Mesenchymal stem cell (in vitro differentiated cells and primary cell): ENCODE measurements around the gene HERC6.
"Not testable (repeated sequence)": the region's sequence is repeated elsewhere in the genome, so short reads cannot be mapped to it uniquely, and the experiment has no call there.

ENCODE experiments used
- DNase-seq: peaks from one replicate; pipeline ENCODE4 v3.0.0-alpha.2; 2013
- H2AFZ ChIP-seq: one replicate; pipeline ENCODE4 v1.6.1; 2013; ENCODE audit warnings: low read depth, mild to moderate bottlenecking, control low read depth, inconsistent platforms, low read length, moderate library complexity
- H2AK5ac ChIP-seq: 2 replicates; pipeline ENCODE4 v1.6.1; 2013; ENCODE audit warnings: low read length, moderate library complexity, mild to moderate bottlenecking, inconsistent platforms; ENCODE audit not compliant: severe bottlenecking
- H2BK120ac ChIP-seq: one replicate; pipeline ENCODE4 v1.6.1; 2013; ENCODE audit warnings: low read depth, mild to moderate bottlenecking, inconsistent platforms, low read length, moderate library complexity
- H2BK12ac ChIP-seq, 2 experiments: one replicate each; pipeline ENCODE4 v1.6.1; 2013; ENCODE audit warnings: inconsistent platforms in 2 of 2, low read length in 2 of 2, mild to moderate bottlenecking in 2 of 2, moderate library complexity in 2 of 2, control low read depth in 1 of 2
- H2BK15ac ChIP-seq: one replicate; pipeline ENCODE4 v1.6.1; 2013; ENCODE audit warnings: mild to moderate bottlenecking, low read depth, inconsistent platforms; ENCODE audit not compliant: poor library complexity, severe bottlenecking
- H2BK5ac ChIP-seq: 2 replicates; pipeline ENCODE4 v1.6.1; 2013; ENCODE audit warnings: low read depth, mild to moderate bottlenecking, low read length, control low read depth, inconsistent platforms; ENCODE audit not compliant: poor library complexity, severe bottlenecking
- H3K14ac ChIP-seq, 2 experiments: one replicate each; pipeline ENCODE4 v1.6.1; 2013; ENCODE audit warnings: inconsistent platforms in 2 of 2, low read length in 2 of 2, control low read depth in 1 of 2, mild to moderate bottlenecking in 1 of 2, moderate library complexity in 1 of 2
- H3K18ac ChIP-seq, 2 experiments: one replicate each; pipeline ENCODE4 v1.6.1; 2013; ENCODE audit warnings: inconsistent platforms in 2 of 2, low read length in 2 of 2, control low read depth in 1 of 2, low read depth in 1 of 2, mild to moderate bottlenecking in 1 of 2
- H3K23ac ChIP-seq, 2 experiments: one replicate each; pipeline ENCODE4 v1.6.1; 2013; ENCODE audit warnings: inconsistent platforms in 2 of 2, low read length in 2 of 2, mild to moderate bottlenecking in 2 of 2, moderate library complexity in 2 of 2, control low read depth in 1 of 2
- H3K27ac ChIP-seq: 2 replicates; pipeline ENCODE4 v1.5.1; 2013; ENCODE audit warnings: mild to moderate bottlenecking, moderate library complexity, low read length, control low read depth, inconsistent platforms; ENCODE audit not compliant: poor library complexity, severe bottlenecking
- H3K27me3 ChIP-seq, 2 experiments: 2 replicates each; pipeline versions ENCODE4 v1.6.1 to v1.7.0; 2013; ENCODE audit warnings: low read length in 2 of 2, mild to moderate bottlenecking in 2 of 2, moderate library complexity in 2 of 2, control low read depth in 1 of 2, inconsistent platforms in 1 of 2; ENCODE audit not compliant: control insufficient read depth in 1 of 2, insufficient read depth in 1 of 2
- H3K36me3 ChIP-seq, 2 experiments: 2 replicates each; pipeline versions ENCODE4 v1.6.1 to v1.7.0; 2013; ENCODE audit warnings: low read length in 2 of 2, control low read depth in 1 of 2, inconsistent platforms in 1 of 2, low read depth in 1 of 2, mild to moderate bottlenecking in 1 of 2; ENCODE audit not compliant: insufficient read depth in 2 of 2, control insufficient read depth in 1 of 2
- H3K4ac ChIP-seq, 2 experiments: one replicate each; pipeline ENCODE4 v1.6.1; 2013; ENCODE audit warnings: inconsistent platforms in 2 of 2, low read length in 2 of 2, mild to moderate bottlenecking in 2 of 2, moderate library complexity in 2 of 2, control low read depth in 1 of 2, low read depth in 1 of 2
- H3K4me1 ChIP-seq: 2 replicates; pipeline ENCODE4 v1.6.1; 2013; ENCODE audit warnings: low read depth, low read length, control low read depth; ENCODE audit not compliant: control insufficient read depth, insufficient read depth
- H3K4me2 ChIP-seq: 2 replicates; pipeline ENCODE4 v1.6.1; 2013; ENCODE audit warnings: low read length, mild to moderate bottlenecking, inconsistent platforms; ENCODE audit not compliant: poor library complexity, severe bottlenecking
- H3K4me3 ChIP-seq, 2 experiments: 2 replicates each; pipeline versions ENCODE4 v1.5.1 to v1.7.0; 2013; ENCODE audit warnings: low read length in 2 of 2, mild to moderate bottlenecking in 2 of 2, control low read depth in 1 of 2, low read depth in 1 of 2; ENCODE audit not compliant: insufficient read depth in 1 of 2
- H3K79me1 ChIP-seq: replicated peaks from 2 replicates; pipeline ENCODE4 v1.6.1; 2013; ENCODE audit warnings: mild to moderate bottlenecking, control low read depth, low read length, inconsistent platforms; ENCODE audit not compliant: poor library complexity, severe bottlenecking
- H3K9ac ChIP-seq: 2 replicates; pipeline ENCODE4 v1.7.0; 2013; ENCODE audit warnings: mild to moderate bottlenecking, low read length, moderate library complexity
- H3K9me3 ChIP-seq: 2 replicates; pipeline ENCODE4 v1.7.0; 2013; ENCODE audit warnings: mild to moderate bottlenecking, low read length; ENCODE audit not compliant: control insufficient read depth
- H4K8ac ChIP-seq: one replicate; pipeline ENCODE4 v1.6.1; 2013; ENCODE audit warnings: inconsistent platforms, mild to moderate bottlenecking, low read length, moderate library complexity
- H4K91ac ChIP-seq: one replicate; pipeline ENCODE4 v1.6.1; 2013; ENCODE audit warnings: mild to moderate bottlenecking, low read length, inconsistent platforms
- WGBS: methylation state at CpG from one replicate; pipeline ENCODE4 v1.1.7; 2013; ENCODE audit warnings: mixed read lengths; 5-methylcytosine and 5-hydroxymethylcytosine counted together

The HERC6 gene

DNA sequence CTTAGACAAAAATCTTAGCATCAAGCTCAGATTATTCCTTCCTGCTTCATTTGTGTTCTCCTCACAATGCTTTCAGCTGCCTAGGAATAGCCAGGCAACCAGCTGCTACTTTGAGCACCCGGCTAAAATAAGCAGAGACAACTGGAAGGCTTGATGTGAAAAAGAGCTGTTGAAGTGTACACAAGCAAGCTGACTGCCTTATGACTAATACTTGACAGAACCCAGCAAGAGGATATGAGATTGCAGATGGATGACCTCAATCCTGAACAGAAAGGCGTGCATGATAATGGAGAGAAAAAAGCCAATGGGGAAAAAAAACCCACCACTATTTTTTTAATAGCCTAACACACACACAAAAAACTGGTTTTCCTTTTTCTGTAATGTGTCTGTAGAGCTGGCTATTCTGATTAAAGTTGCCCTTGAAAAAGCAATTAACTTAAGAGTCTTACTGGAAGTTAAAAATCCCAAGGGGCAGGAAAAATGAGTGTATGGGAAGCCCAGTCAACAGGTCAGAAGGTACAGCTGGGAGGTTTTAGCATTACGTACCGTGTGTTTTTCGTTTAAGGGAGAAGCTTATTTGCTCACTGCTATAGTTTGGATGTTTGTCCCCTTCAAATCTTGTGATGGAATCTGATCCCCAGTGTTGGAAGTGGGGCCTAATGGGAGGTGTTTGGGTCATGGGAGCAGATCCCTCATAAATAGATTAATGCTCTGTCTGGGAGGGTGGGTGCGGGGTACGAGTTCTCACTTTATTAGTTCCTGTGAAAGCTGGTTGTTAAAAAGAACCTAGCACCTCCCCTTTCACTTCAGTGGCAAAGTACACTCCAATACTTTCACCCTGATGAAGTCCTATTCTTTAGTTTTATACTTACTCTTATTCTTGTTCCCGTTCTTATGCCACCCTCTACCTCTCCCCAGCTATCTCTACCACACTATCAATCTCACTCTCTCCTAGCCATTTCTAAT, 37.1 kb upstream of the HERC6 start:
- H2BK12ac ChIP-seq, result peak overlapping the region in 1 of 2 experiments; percentile 54
- WGBS, result 19% methylated on average over 7 of the region's 8 CpGs
- no peak overlapping the region for H2BK15ac ChIP-seq

DNA sequence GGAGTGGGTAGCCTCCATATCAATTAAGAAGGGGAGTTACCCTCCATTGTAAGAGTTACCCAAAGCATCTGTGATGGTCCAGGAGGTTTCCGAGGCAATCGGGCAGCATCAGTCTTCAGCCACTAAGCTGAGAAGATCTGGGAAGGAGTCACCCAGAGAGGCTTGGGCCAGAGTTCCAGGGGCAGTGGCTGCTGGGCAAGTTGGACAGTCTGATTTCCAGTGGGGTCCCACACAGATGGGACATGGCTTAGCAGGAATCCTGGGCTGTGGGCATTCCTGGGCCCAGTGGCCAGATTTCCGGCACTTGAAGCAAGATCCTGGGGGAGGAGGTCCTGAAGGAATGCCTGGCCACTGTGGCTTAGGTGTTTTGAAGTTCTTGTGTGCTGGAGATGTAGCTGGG, 31.8 kb upstream of the HERC6 start:
- WGBS, result 100% methylated on average over 3 of the region's 3 CpGs
- H3K27me3 ChIP-seq, H2BK120ac ChIP-seq, H4K8ac ChIP-seq, H3K14ac ChIP-seq, H3K36me3 ChIP-seq, H3K4me2 ChIP-seq, DNase-seq, H2BK15ac ChIP-seq, H3K4ac ChIP-seq, H4K91ac ChIP-seq, H3K18ac ChIP-seq, H3K27ac ChIP-seq, H2AK5ac ChIP-seq, H3K9me3 ChIP-seq, H3K4me3 ChIP-seq, H3K9ac ChIP-seq, H2AFZ ChIP-seq, H2BK5ac ChIP-seq, H3K79me1 ChIP-seq, H3K23ac ChIP-seq, H3K4me1 ChIP-seq, H2BK12ac ChIP-seq: not testable (repeated sequence)

More for the DNA sequence above, 37.1 kb upstream of the HERC6 start:
- Histone ChIP-seq H3K36me3 (no peaks in the 10 kb centered on the region), H4K8ac (peak overlapping the region; percentile 64), H3K4ac (peak overlapping the region in 1 of 2 experiments; percentile 26), H3K14ac (no peak overlapping the region), H3K9ac (peak overlapping the region; percentile 78), H2AK5ac (no peak overlapping the region), H3K4me2 (no peak overlapping the region), H4K91ac (no peak overlapping the region), H3K4me1 (no peaks in the 10 kb centered on the region), H3K79me1 (no peaks in the 10 kb centered on the region), H3K23ac (no peak overlapping the region), H3K9me3 (no peaks in the 10 kb centered on the region), H2BK120ac (peak overlapping the region; percentile 49), H2AFZ (no peak overlapping the region), H3K27me3 (no peaks in the 10 kb centered on the region), H3K18ac (peak overlapping the region in 1 of 2 experiments; percentile 70), H3K27ac (peak overlapping the region; percentile 82), H2BK5ac (peak overlapping the region; percentile 31), H3K4me3 (peak overlapping the region in 1 of 2 experiments; percentile 46)
- peak; percentile 97 for DNase-seq

GRCh38 chr4:88348761-88349160, 29.9 kb upstream of the HERC6 start:
- peak overlapping the region in 1 of 2 experiments; percentile 8 for H3K18ac ChIP-seq
- H3K36me3 ChIP-seq, H3K23ac ChIP-seq, DNase-seq, H3K27ac ChIP-seq, H3K27me3 ChIP-seq, H3K4ac ChIP-seq, H2BK15ac ChIP-seq, H3K14ac ChIP-seq, H3K9ac ChIP-seq, H3K4me3 ChIP-seq, H2AK5ac ChIP-seq, H3K9me3 ChIP-seq, H3K4me2 ChIP-seq, H2BK120ac ChIP-seq, H2BK5ac ChIP-seq, H3K4me1 ChIP-seq, H2AFZ ChIP-seq, H4K8ac ChIP-seq, H3K79me1 ChIP-seq, H4K91ac ChIP-seq, H2BK12ac ChIP-seq: not testable (repeated sequence)
- 95% methylated on average over 7 of the region's 7 CpGs for WGBS

GRCh38 chr4:88350786-88351185, 27.9 kb upstream of the HERC6 start:
- H2BK12ac ChIP-seq, result no peak overlapping the region
- DNase-seq, result no peak
- 78% methylated on average over 3 of the region's 4 CpGs for WGBS
- H3K4me1 ChIP-seq, result no peaks in the 10 kb centered on the region
- no peaks in the 10 kb centered on the region for H3K36me3 ChIP-seq
- H4K91ac ChIP-seq, result no peak overlapping the region
- no peak overlapping the region for H3K9ac ChIP-seq
- no peak overlapping the region for H3K23ac ChIP-seq
- H2BK5ac ChIP-seq, result no peak overlapping the region
- no peak overlapping the region for H3K14ac ChIP-seq
- H3K27ac ChIP-seq, result no peak overlapping the region
- H3K79me1 ChIP-seq, result no peaks in the 10 kb centered on the region
- H2BK15ac ChIP-seq, result no peak overlapping the region
- H4K8ac ChIP-seq, result peak overlapping the region; percentile 41
- H2AFZ ChIP-seq, result no peak overlapping the region
- no peak overlapping the region for H2BK120ac ChIP-seq
- H3K27me3 ChIP-seq, result no peaks in the 10 kb centered on the region
- no peak overlapping the region for H3K18ac ChIP-seq
- H3K4me3 ChIP-seq, result no peak overlapping the region
- H2AK5ac ChIP-seq, result no peak overlapping the region
- no peak overlapping the region for H3K4ac ChIP-seq
- no peak overlapping the region for H3K4me2 ChIP-seq
- no peaks in the 10 kb centered on the region for H3K9me3 ChIP-seq
